Right kidney (tissue), 1 donor: ENCODE data around the gene PRRT3.
"Not testable (repeated sequence)": the region's sequence is repeated elsewhere in the genome, so short reads cannot be mapped to it uniquely, and the experiment has no call there.

Experiments
- DNase-seq: peaks from one replicate; pipeline ENCODE4 v3.0.0-alpha.2; 2016

PRRT3 gene

GRCh38 chr3:9897408-9898372, 54.5 kb downstream of the PRRT3 start:
- peak; percentile 35 for DNase-seq

DNA sequence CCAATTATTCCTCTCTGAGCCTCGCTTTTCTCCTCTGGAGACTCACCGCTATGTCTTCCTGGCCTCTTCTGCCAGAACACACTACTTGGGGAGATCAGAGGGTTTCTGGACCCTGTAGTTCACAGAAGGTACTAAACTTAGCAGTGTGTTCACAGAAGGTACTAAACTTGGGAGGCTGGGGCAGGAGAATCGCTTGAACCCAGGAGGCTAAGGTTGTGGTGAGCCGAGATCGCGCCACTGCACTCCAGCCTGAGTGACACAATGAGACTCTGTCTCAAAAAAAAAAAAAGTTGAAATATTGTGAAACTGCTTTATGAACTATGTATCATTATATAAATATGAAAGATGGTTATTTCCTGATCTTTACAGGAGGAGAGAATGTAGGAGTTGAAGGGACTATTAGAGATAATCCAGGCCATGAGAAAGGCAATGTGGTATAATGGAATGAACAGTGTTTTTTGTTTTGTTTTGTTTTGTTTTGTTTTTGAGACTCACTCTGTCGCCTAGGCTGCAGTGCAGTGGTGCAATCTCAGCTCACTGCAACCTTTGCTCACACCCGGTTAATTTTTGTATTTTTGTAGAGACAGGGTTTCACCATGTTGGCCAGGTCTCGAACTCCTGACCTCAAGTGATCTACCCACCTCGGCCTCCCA, 55.3 kb downstream of the PRRT3 start:
- DNase-seq = not testable (repeated sequence)

DNA sequence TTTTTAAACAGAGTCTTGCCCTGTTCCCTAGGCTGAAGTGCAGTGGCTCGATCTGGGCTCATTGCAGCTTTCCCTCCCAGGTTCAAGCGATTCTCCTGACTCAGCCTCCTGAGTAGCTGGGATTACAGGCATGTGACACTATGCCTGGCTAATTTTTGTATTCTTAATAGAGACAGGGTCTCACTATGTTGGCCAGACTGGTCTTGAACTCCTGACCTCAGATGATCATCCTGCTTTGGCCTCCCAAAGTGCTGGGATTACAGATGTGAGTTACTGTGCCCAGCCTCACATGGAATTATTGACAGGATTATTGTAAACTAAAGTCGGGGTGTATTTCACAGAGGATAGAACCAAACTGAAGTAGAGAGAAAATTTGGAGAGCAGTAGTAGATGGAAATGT, 56.5 kb downstream of the PRRT3 start:
- DNase-seq = not testable (repeated sequence)
